ENCODE data around the gene ATXN7L1. TPM values are rescaled to one million over a fixed set of nuclear protein-coding genes. Genes with fewer than 3 reads are reported as not detected.
A peak's percentile ranks its signal among the peaks of the same experiment; 100 is the strongest.

The ATXN7L1 gene
- total and polyA plus RNA-seq, 2 of the 8 experiments (the other 6 are each of a cell fraction or from before 2014, with no cell fraction given): 14.3 to 34.0 TPM

DNA sequence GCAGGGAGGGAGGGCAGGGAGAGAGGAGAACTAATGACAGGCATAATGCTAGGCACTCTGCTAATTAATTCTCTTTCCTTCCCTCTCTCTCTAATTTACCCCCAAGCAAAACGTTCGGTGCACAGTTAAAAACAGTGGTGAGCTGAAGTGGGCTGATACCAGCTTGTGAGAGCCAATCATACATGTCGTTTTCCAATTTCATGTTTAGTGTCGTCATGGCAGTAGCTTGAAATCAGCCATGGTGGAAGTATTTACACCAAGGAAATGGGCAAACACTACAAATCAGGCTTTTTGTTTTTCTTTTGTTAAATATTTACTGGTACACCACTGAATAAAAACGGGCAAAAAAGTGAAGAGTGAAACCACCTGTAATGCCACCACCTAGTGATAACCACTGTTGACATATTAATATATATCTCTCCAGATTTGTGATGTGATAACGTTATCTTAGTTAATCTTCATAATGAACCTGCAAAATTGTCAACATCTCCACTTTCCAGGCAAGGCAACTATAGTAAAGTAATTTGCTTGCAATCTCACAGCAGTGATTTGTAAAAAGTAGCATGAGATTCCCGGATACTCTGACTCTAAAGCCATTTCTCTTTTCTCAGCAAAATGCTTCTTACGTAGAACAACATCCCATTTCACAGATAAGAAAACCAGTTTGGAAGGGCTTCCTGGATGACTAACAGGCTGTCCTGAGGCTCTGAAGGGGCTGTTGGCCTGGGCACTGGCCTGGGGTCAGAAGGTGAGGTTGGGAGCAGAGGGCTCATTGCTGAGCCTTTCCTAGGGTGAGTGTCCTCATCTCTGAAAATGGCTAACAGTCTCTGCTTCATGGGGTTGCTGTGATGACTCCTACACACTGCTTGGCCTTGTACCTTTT, 83.7 kb downstream of the ATXN7L1 start:
- Histone ChIP-seq H3K4ac (replicated peaks; ENCODE audit: insufficient read length, low read depth, low read length) (no peak overlapping the region), H2AFZ (ENCODE audit: low read length) (no peak overlapping the region), H3K56ac (replicated peaks; ENCODE audit: insufficient read length, low read depth, low read length) (no peak overlapping the region), H3K9ac (replicated peaks in 1 of 4; ENCODE audit: extremely low read depth in 1 of 4, low read depth in 3 of 4, low read length in 3 of 4) (no peak overlapping the region), H4K20me1 (replicated peaks in 1 of 2; ENCODE audit: control insufficient read depth in 1 of 2, insufficient read depth in 2 of 2, low read length in 2 of 2) (peaks cover 0 to 2% of the 10 kb centered on the region in 2 experiments), H3K36me3 (ENCODE audit: control insufficient read depth in 2 of 4, insufficient read depth in 4 of 4, low read length in 3 of 4) (no peaks in the 10 kb centered on the region), H3K79me1 (ENCODE audit: low read depth, low read length) (peaks cover 5% of the 10 kb centered on the region; the same call in 1 of the 2 replicates), H2BK5ac (ENCODE audit: low read depth, low read length) (no peak overlapping the region), H2BK120ac (replicated peaks; ENCODE audit: low read depth, low read length) (no peak overlapping the region), H2BK20ac (ENCODE audit: low read length) (no peak overlapping the region), H2AK5ac (ENCODE audit: low read depth, low read length) (no peak overlapping the region), H3K18ac (ENCODE audit: extremely low read depth, low read length) (peak overlapping the region; percentile 5; the same call in 1 of the 2 replicates), H4K8ac (ENCODE audit: extremely low read depth, insufficient read depth, low read length) (no peak overlapping the region), H2BK12ac (ENCODE audit: low read depth, low read length) (0 out of 2 replicates have a peak overlapping the region, but pooled peaks have one; percentile 13), H3K27me3 (replicated peaks in 1 of 4; ENCODE audit: control insufficient read depth in 3 of 4, extremely low read depth in 1 of 4, insufficient read depth in 3 of 4, low read length in 3 of 4) (no peaks in the 10 kb centered on the region), H3K9me3 (ENCODE audit: insufficient read depth in 2 of 2, low read depth in 1 of 2, low read length in 1 of 2) (no peaks in the 10 kb centered on the region), H3K23ac (ENCODE audit: insufficient read length) (no peak overlapping the region), H3K27ac (ENCODE audit: low read depth, low read length) (no peak overlapping the region), H3K23me2 (ENCODE audit: low read depth, low read length) (no peaks in the 10 kb centered on the region), H3K4me1 (replicated peaks in 1 of 4; ENCODE audit: control insufficient read depth in 3 of 4, insufficient read depth in 4 of 4, low read length in 3 of 4) (peaks cover 2 to 18% (median 6%) of the 10 kb centered on the region in 4 experiments), H3K4me2 (ENCODE audit: insufficient read depth in 1 of 2, low read depth in 2 of 2, low read length in 2 of 2) (no peak overlapping the region), H3K4me3 (ENCODE audit: extremely low read depth in 1 of 4, insufficient read depth in 2 of 4, low read depth in 3 of 4, low read length in 4 of 4) (no peak overlapping the region), H4K5ac (ENCODE audit: insufficient read length, low read depth, low read length) (no peak overlapping the region), H2BK15ac (ENCODE audit: low read length) (no peak overlapping the region), H3K79me2 (ENCODE audit: control insufficient read depth in 1 of 2, insufficient read depth in 2 of 2, low read length in 2 of 2) (no peaks in the 10 kb centered on the region), H3K14ac (ENCODE audit: insufficient read length) (no peak overlapping the region), H4K91ac (replicated peaks; ENCODE audit: insufficient read length, low read length) (no peak overlapping the region)
- DNase-seq (ENCODE audit: low read depth in 1 of 2, low spot score in 2 of 2): no peak
- 90% methylated on average over 8 of the region's 8 CpGs; no CpG with 5 or more reads in 1 of the 2 experiments for WGBS, 2 experiments (ENCODE audit: extremely low coverage in 1 of 2, insufficient coverage in 1 of 2, insufficient read length in 1 of 2, insufficient replicate concordance in 2 of 2, low coverage in 1 of 2, low lambda C conversion rate in 2 of 2, missing lambda C conversion rate in 1 of 2)
- no peak for FAIRE-seq
- ChIA-PET POLR2A (ENCODE audit: partially characterized antibody) (no interaction called here), CTCF (ENCODE audit: partially characterized antibody) (interaction anchor here (0.7 to 1.2 kb wide), 3 partner anchors 28 to 105 kb away, joined by 3 read pairs; no protein-coding TSS in a partner anchor)
- TF ChIP-seq HDAC2 (IDR thresholded peaks at IDR 0.05; ENCODE audit: borderline replicate concordance in 1 of 2, low read depth in 2 of 2, low read length in 2 of 2) (no peak), CREB1 (IDR thresholded peaks at IDR 0.05) (no peak), RNF2 (IDR thresholded peaks at IDR 0.05; ENCODE audit: borderline replicate concordance, low read depth, low read length, missing control alignments, poor library complexity, severe bottlenecking) (no peak), TAF7 (optimal IDR thresholded peaks at IDR 0.05; ENCODE audit: borderline replicate concordance, low read depth, low read length) (no peak), POLR2AphosphoS5 (IDR thresholded peaks at IDR 0.05; ENCODE audit: low read depth, low read length) (no peak), RFX5 (IDR thresholded peaks at IDR 0.05; ENCODE audit: borderline replicate concordance, low read depth, low read length) (no peak), TEAD4 (IDR thresholded peaks at IDR 0.05; ENCODE audit: low read depth, low read length) (no peak), E2F6 (IDR thresholded peaks at IDR 0.05) (no peak), GABPA (IDR thresholded peaks at IDR 0.05; ENCODE audit: borderline replicate concordance, insufficient read depth, low read length) (no peak)

Data from H1 (cell line).